DND-41 (cell line): ENCODE data around the gene CERCAM.
"Not testable (repeated sequence)": the region's sequence is repeated elsewhere in the genome, so short reads cannot be mapped to it uniquely, and the experiment has no call there.

ENCODE experiments used
- CTCF ChIP-seq: IDR thresholded peaks from 2 replicates; pipeline ENCODE4 v1.5.1; 2012; ENCODE audit warnings: borderline replicate concordance, low read length, moderate library complexity, mild to moderate bottlenecking; ENCODE audit not compliant: poor library complexity, severe bottlenecking; ENCODE audit errors: extremely low read depth
- EZH2 ChIP-seq: IDR thresholded peaks from 3 replicates; pipeline ENCODE4 v1.6.1; 2012; ENCODE audit warnings: borderline replicate concordance, low read depth, mild to moderate bottlenecking, moderate library complexity, low read length, inconsistent platforms; ENCODE audit not compliant: severe bottlenecking

DNA sequence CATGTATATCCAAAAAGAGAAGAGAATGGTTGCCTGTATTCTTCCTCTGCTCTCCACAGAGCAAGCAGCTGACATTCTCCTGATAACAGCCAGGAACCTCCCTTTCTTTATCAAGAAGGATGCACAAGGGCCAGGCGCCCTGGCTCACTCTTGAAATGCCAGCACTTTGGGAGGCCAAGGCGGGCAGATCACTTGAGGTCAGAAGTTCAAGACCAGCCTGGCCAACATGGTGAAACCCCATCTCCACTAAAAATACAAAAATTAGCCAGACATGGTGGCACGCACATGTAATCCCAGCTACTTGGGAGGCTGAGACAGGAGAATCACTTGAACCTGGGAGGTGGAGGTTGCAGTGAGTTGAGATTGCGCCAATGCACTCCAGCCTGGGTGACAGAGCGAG, 25.8 kb downstream of the CERCAM start:
- TF ChIP-seq CTCF, EZH2: not testable (repeated sequence)
